Endothelial cell of umbilical vein (primary cell): ENCODE data around the gene TVP23A. TPM values are rescaled to one million over a fixed set of nuclear protein-coding genes. Genes with fewer than 3 reads are reported as not detected.

Experiments used
- BruUV-seq: library from RNA; stranded (reverse); fragments of 400-500 nt; replicated peaks from 2 replicates; lab custom pipeline; 2021; lab: Mats Ljungman, UMichigan
- CTCF ChIA-PET: fragments of 300-600, 350-600 bp; sonication (Branson Sonifier 250); formaldehyde crosslinking; loops from one replicate; lab custom pipeline; 2021; ENCODE audit warnings: antibody characterized with exemption, inconsistent platforms; lab: Charles Lee
- POLR2A ChIA-PET: fragments of 300-600, 350-600 bp; sonication (Branson Sonifier 250); formaldehyde crosslinking; loops from one replicate; lab custom pipeline; 2021; ENCODE audit warnings: antibody characterized with exemption, inconsistent platforms; lab: Charles Lee
- DNase-seq: peaks from one replicate; pipeline ENCODE4 v3.0.0-alpha.2; 2011; ENCODE audit warnings: low read depth, low spot score
- FAIRE-seq: peaks from 2 replicates; lab custom pipeline; 2011; peaks lifted over from hg19 to GRCh38; lab: Jason Lieb, UNC
- H2AFZ ChIP-seq: 2 replicates; pipeline ENCODE4 v1.6.0; 2012; ENCODE audit warnings: low read depth, low read length, control low read depth, inconsistent platforms
- H3K27ac ChIP-seq: 2 replicates; pipeline ENCODE4 v1.5.1; 2011; ENCODE audit warnings: low read depth, mild to moderate bottlenecking, control low read depth, low read length, moderate library complexity; ENCODE audit not compliant: insufficient read depth
- H3K27me3 ChIP-seq, 2 experiments: 2 replicates each; pipeline versions ENCODE4 v1.6.0 to v1.6.1; 2011; ENCODE audit warnings: low read length in 2 of 2, mixed read lengths in 1 of 2; ENCODE audit not compliant: control insufficient read depth in 2 of 2, insufficient read depth in 2 of 2
- H3K36me3 ChIP-seq, 2 experiments: 2 replicates in 1 of 2; 3 replicates in 1 of 2; pipeline ENCODE4 v1.5.1; 2011; ENCODE audit warnings: low read length in 2 of 2, mild to moderate bottlenecking in 1 of 2, moderate library complexity in 1 of 2; ENCODE audit not compliant: control insufficient read depth in 2 of 2, insufficient read depth in 2 of 2; ENCODE audit errors: extremely low read depth in 1 of 2
- H3K4me1 ChIP-seq: 3 replicates; pipeline ENCODE4 v1.5.1; 2011; ENCODE audit warnings: mild to moderate bottlenecking, low read length; ENCODE audit not compliant: control insufficient read depth, insufficient read depth; ENCODE audit errors: extremely low read depth
- H3K4me2 ChIP-seq: 2 replicates; pipeline ENCODE4 v1.6.1; 2011; ENCODE audit warnings: low read length, control low read depth, mixed read lengths; ENCODE audit not compliant: insufficient read depth
- H3K4me3 ChIP-seq, 3 experiments: fragments of 200-600 bp in 1 of 3; sonication (generic), shearing (Covaris generic) in 1 of 3; replicated peaks in 1 of 3; 2 replicates each; pipeline ENCODE4 v1.5.1; 2011 to 2016; ENCODE audit warnings: control low read depth in 3 of 3, low read length in 3 of 3, mild to moderate bottlenecking in 2 of 3, inconsistent platforms in 1 of 3, low read depth in 1 of 3, moderate library complexity in 1 of 3; ENCODE audit not compliant: insufficient read depth in 1 of 3
- H3K79me2 ChIP-seq: 2 replicates; pipeline ENCODE4 v1.6.0; 2012; ENCODE audit warnings: low read length, inconsistent platforms; ENCODE audit not compliant: control insufficient read depth, insufficient read depth
- H3K9ac ChIP-seq: replicated peaks from 2 replicates; pipeline ENCODE3; 2011; ENCODE audit warnings: low read length, control low read depth; ENCODE audit not compliant: insufficient read depth; ENCODE audit errors: extremely low read depth
- H3K9me1 ChIP-seq: replicated peaks from 3 replicates; pipeline ENCODE4 v1.6.0; 2011; ENCODE audit warnings: mild to moderate bottlenecking, low read length; ENCODE audit not compliant: control insufficient read depth, insufficient read depth; ENCODE audit errors: extremely low read depth
- H3K9me3 ChIP-seq: replicated peaks from 2 replicates; pipeline ENCODE4 v1.5.1; 2012; ENCODE audit warnings: low read length, inconsistent platforms; ENCODE audit not compliant: control insufficient read depth, insufficient read depth
- H4K20me1 ChIP-seq: replicated peaks from 2 replicates; pipeline ENCODE3; 2011; ENCODE audit warnings: mild to moderate bottlenecking, low read length; ENCODE audit not compliant: control insufficient read depth, insufficient read depth; ENCODE audit errors: extremely low read depth
- CTCF ChIP-seq, 2 donors: IDR thresholded peaks; 1 replicate in 1 of 2; 2 replicates in 1 of 2; pipeline ENCODE4 v1.5.1; 2011; ENCODE audit warnings: low read length in 2 of 2, mild to moderate bottlenecking in 2 of 2, moderate library complexity in 2 of 2, control low read depth in 1 of 2, inconsistent platforms in 1 of 2, low read depth in 1 of 2; ENCODE audit not compliant: insufficient read depth in 1 of 2; ENCODE audit errors: extremely low read depth in 1 of 2
- EZH2 ChIP-seq: IDR thresholded peaks from 2 replicates; pipeline ENCODE4 v1.6.1; 2012; ENCODE audit warnings: borderline replicate concordance, low read depth, mild to moderate bottlenecking, moderate library complexity, low read length, inconsistent platforms; ENCODE audit not compliant: severe bottlenecking
- FOS ChIP-seq: IDR thresholded peaks from 2 replicates; pipeline ENCODE4 v1.6.1; 2011; ENCODE audit warnings: mild to moderate bottlenecking, low read length, moderate library complexity, borderline replicate concordance; ENCODE audit not compliant: insufficient read depth
- GATA2 ChIP-seq: IDR thresholded peaks from 2 replicates; pipeline ENCODE4 v1.7.0; 2011; ENCODE audit warnings: low read depth, mild to moderate bottlenecking, moderate library complexity, mixed read lengths, low read length; ENCODE audit not compliant: insufficient read length, insufficient read depth
- JUN ChIP-seq: IDR thresholded peaks from 2 replicates; pipeline ENCODE4 v1.6.1; 2011; ENCODE audit warnings: borderline replicate concordance, low read depth; ENCODE audit not compliant: insufficient read length, insufficient read depth
- MAX ChIP-seq: IDR thresholded peaks from 2 replicates; pipeline ENCODE4 v1.6.1; 2011; ENCODE audit not compliant: insufficient read depth, insufficient read length
- MYC ChIP-seq: IDR thresholded peaks from one replicate; pipeline ENCODE4 v1.6.1; 2011; ENCODE audit warnings: mild to moderate bottlenecking, low read depth, low read length
- POLR2A ChIP-seq: IDR thresholded peaks from 2 replicates; pipeline ENCODE4 v1.6.1; 2012; ENCODE audit warnings: low read depth, mild to moderate bottlenecking, control low read depth, low read length
- POLR2AphosphoS5 ChIP-seq: IDR thresholded peaks from 2 replicates; pipeline ENCODE4 v1.6.1; 2012; ENCODE audit warnings: low read depth, mild to moderate bottlenecking, control low read depth, low read length, moderate library complexity; ENCODE audit not compliant: insufficient read depth
- dilution Hi-C: fragments of 300-500 bp; cut with MboI; formaldehyde crosslinking; loops from one replicate; pipeline ENCODE4 v1.15.0; 2019; ENCODE audit warnings: low sequenced_read_pairs; ENCODE audit not compliant: extremely low pct_ligation_motif_present
- intact Hi-C: fragments of 100-400 bp; cut with micrococcal nuclease; formaldehyde crosslinking; loops from one replicate; pipeline ENCODE4 v1.10.0; 2022
- polyA plus RNA-seq, 4 experiments: library from polyadenylated mRNA; depleted of rRNA in 3 of 4; stranded (reverse) in 3 of 4; unstranded in 1 of 4; fragments of >200 nt; gene quantifications; 2 replicates each; pipeline versions ENCODE4 v1.2.1 to v1.2.3, GENCODE V29; 2011 to 2012; ENCODE audit warnings: missing spikeins in 1 of 4
- total RNA-seq: library from RNA; stranded (reverse); gene quantifications from 2 replicates; pipeline ENCODE4 v1.2.3, GENCODE V29; 2021

TVP23A gene
- total and polyA plus RNA-seq, 2 donors (not counting 3 experiments of a cell fraction or from before 2014, with no cell fraction given): not detected

GRCh38 chr16:10743227-10743609, 75.4 kb downstream of the TVP23A start:
- intact Hi-C loops: loop anchor here (5.0 kb wide), 2 partner anchors 84 to 356 kb away; partner anchors contain the start of gene ATF7IP2
- Histone ChIP-seq H3K27me3 (no peaks in the 10 kb centered on the region), H3K36me3 (no peaks in the 10 kb centered on the region), H4K20me1 (no peaks in the 10 kb centered on the region), H3K9me3 (no peaks in the 10 kb centered on the region), H3K9ac (peak overlapping the region; percentile 86), H2AFZ (peak overlapping the region; percentile 82), H3K9me1 (no peaks in the 10 kb centered on the region), H3K27ac (peak overlapping the region; percentile 80), H3K79me2 (no peaks in the 10 kb centered on the region), H3K4me3 (peak overlapping the region in 1 of 3 experiments; percentile 49), H3K4me1 (peaks cover 12% of the 10 kb centered on the region), H3K4me2 (peak overlapping the region; percentile 82)
- POLR2A ChIA-PET: no interaction called here
- dilution Hi-C loops: no loop called here
- CTCF ChIA-PET: interaction anchor here (0.8 to 1.6 kb wide), 4 partner anchors 10 to 1325 kb away, joined by 4 to 16 read pairs (median 4); no protein-coding TSS in a partner anchor
- FAIRE-seq (peak; percentile 15), DNase-seq (no peak)
- BruUV-seq: no TSS peak
- TF ChIP-seq MAX (no peak), FOS (no peak), CTCF (IDR thresholded peaks at IDR 0.05; ENCODE audit: extremely low read depth in 1 of 2, insufficient read depth in 1 of 2, low read depth in 1 of 2, low read length in 2 of 2) (no peak), POLR2AphosphoS5 (no peak)

GRCh38 chr16:10741844-10742243, 76.8 kb downstream of the TVP23A start:
- H3K36me3 ChIP-seq: no peaks in the 10 kb centered on the region
- no peaks in the 10 kb centered on the region for H3K79me2 ChIP-seq
- no TSS peak for BruUV-seq
- DNase-seq (no peak), FAIRE-seq (no peak)
- dilution Hi-C loops (no loop called here), intact Hi-C loops (loop anchor here (5.0 kb wide), 2 partner anchors 85 to 355 kb away; partner anchors contain the start of gene ATF7IP2)
- POLR2A ChIA-PET: no interaction called here
- H3K4me3 ChIP-seq: no peak overlapping the region
- TF ChIP-seq EZH2 (no peak), JUN (no peak), GATA2 (no peak), MAX (no peak), POLR2A (no peak), POLR2AphosphoS5 (no peak), FOS (no peak), CTCF (IDR thresholded peaks at IDR 0.05; ENCODE audit: extremely low read depth in 1 of 2, insufficient read depth in 1 of 2, low read depth in 1 of 2, low read length in 2 of 2) (no peak), MYC (no peak)
- CTCF ChIA-PET: interaction anchor here (0.8 kb wide), 1 partner anchor 177 kb away, joined by 4 read pairs; no protein-coding TSS in a partner anchor
- H3K9ac ChIP-seq: no peak overlapping the region
- H3K9me3 ChIP-seq: no peaks in the 10 kb centered on the region
- H3K27ac ChIP-seq: no peak overlapping the region
- H3K4me2 ChIP-seq: no peak overlapping the region
- no peaks in the 10 kb centered on the region for H4K20me1 ChIP-seq
- H3K9me1 ChIP-seq: no peaks in the 10 kb centered on the region
- no peak overlapping the region for H2AFZ ChIP-seq
- no peaks in the 10 kb centered on the region for H3K27me3 ChIP-seq
- peaks cover 14% of the 10 kb centered on the region for H3K4me1 ChIP-seq
